Parathyroid adenoma (tissue), 2 donors: ENCODE measurements around the gene AUTS2.

Source experiments
- H2AFZ ChIP-seq: fragments of 300-600 bp; sonication (generic); one replicate; pipeline ENCODE4 v1.7.0; 2017; ENCODE audit warnings: antibody characterized with exemption, mild to moderate bottlenecking
- H3K27ac ChIP-seq: fragments of 300-600 bp; sonication (generic); one replicate; pipeline ENCODE4 v1.7.0; 2017
- H3K27me3 ChIP-seq: fragments of 300-600 bp; sonication (generic); one replicate; pipeline ENCODE4 v1.7.0; 2017; ENCODE audit warnings: low read length; ENCODE audit not compliant: control insufficient read depth, insufficient read depth
- H3K36me3 ChIP-seq: fragments of 300-600 bp; sonication (generic); one replicate; pipeline ENCODE4 v1.7.0; 2017; ENCODE audit warnings: low read length; ENCODE audit not compliant: control insufficient read depth, insufficient read depth
- H3K4me1 ChIP-seq: fragments of 300-600 bp; sonication (generic); one replicate; pipeline ENCODE4 v1.7.0; 2017; ENCODE audit warnings: control low read depth
- H3K4me2 ChIP-seq: fragments of 300-600 bp; sonication (generic); one replicate; pipeline ENCODE4 v1.7.0; 2017; ENCODE audit warnings: low read length
- H3K4me3 ChIP-seq: fragments of 300-600 bp; sonication (generic); one replicate; pipeline ENCODE4 v1.7.0; 2017; ENCODE audit warnings: low read depth, low read length
- H3K79me2 ChIP-seq: fragments of 300-600 bp; sonication (generic); one replicate; pipeline ENCODE4 v1.7.0; 2017; ENCODE audit warnings: control low read depth
- H3K9ac ChIP-seq: fragments of 300-600 bp; sonication (generic); one replicate; pipeline ENCODE4 v1.7.0; 2017; ENCODE audit warnings: mild to moderate bottlenecking
- H3K9me3 ChIP-seq: fragments of 300-600 bp; sonication (generic); one replicate; pipeline ENCODE4 v1.7.0; 2017; ENCODE audit warnings: low read length; ENCODE audit not compliant: control insufficient read depth
- TF ChIP-seq, protein P1 (sequence below): fragments of 300-600 bp; sonication (generic); IDR thresholded peaks from one replicate; pipeline ENCODE4 v1.7.0; 2017; ENCODE audit warnings: antibody characterized with exemption, mild to moderate bottlenecking
- donor health status: primary hyperparathyroidism.

Gene AUTS2

DNA sequence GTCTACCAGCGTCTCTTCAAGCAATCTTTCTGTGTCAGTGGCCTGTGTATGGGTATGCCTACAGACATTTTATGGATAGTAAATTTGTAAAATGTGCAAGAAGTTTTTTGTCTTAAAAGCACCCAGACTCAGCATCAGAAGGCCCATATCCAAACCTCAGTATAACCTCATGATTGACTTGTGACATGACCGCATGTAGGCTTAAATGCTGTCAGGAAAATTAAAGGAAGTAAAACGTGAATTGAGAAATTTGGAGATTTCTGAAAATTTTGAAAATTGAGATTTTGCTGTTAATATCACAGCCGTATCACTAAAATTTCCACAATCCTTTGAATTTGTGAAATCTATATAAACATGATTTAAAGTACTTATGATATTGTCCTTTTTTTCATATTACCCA is 410.2 kb downstream of the AUTS2 start:
- no peaks in the 10 kb centered on the region for H3K79me2 ChIP-seq

DNA sequence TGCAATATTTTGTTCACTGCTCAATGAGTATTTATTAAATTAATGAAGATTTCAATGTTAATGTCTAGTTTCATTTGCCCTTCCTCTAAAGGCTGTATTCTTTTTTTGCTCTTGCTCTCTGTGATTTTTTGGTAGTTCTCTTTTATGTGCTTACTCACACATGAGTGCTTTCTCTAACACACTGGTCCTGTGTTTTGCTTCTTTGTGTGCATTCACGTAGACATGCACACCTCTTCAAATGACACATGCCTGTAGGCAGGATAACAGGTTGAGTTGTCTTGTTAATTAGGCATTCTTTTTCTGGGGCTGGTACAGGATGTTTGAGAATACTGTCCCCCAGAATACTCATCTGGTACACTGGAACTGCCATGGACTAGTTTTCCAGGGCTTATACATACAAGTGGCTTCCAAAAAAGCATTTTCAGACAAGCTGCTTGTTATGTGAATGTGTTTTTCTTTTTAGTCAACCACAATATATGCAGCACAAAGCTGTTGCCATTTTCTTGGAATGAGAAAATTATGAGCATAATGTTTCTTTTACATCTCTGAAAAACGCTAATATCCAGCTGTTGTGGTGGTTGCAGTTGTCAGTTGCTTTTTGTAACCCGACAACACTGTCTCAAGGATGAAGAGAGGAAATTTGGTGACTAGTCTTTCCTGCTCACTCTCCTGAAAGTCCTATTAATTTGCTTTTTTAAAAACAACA is 416.4 kb downstream of the AUTS2 start:
- H3K79me2 ChIP-seq: no peaks in the 10 kb centered on the region

More for the DNA sequence above, 410.2 kb downstream of the AUTS2 start:
- Histone ChIP-seq H3K4me1 (no peaks in the 10 kb centered on the region), H2AFZ (no peak overlapping the region), H3K4me2 (no peak overlapping the region), H3K4me3 (no peak overlapping the region), H3K9me3 (no peaks in the 10 kb centered on the region), H3K9ac (no peak overlapping the region), H3K27me3 (no peaks in the 10 kb centered on the region), H3K36me3 (no peaks in the 10 kb centered on the region), H3K27ac (no peak overlapping the region)
- TF ChIP-seq, protein P1, sequence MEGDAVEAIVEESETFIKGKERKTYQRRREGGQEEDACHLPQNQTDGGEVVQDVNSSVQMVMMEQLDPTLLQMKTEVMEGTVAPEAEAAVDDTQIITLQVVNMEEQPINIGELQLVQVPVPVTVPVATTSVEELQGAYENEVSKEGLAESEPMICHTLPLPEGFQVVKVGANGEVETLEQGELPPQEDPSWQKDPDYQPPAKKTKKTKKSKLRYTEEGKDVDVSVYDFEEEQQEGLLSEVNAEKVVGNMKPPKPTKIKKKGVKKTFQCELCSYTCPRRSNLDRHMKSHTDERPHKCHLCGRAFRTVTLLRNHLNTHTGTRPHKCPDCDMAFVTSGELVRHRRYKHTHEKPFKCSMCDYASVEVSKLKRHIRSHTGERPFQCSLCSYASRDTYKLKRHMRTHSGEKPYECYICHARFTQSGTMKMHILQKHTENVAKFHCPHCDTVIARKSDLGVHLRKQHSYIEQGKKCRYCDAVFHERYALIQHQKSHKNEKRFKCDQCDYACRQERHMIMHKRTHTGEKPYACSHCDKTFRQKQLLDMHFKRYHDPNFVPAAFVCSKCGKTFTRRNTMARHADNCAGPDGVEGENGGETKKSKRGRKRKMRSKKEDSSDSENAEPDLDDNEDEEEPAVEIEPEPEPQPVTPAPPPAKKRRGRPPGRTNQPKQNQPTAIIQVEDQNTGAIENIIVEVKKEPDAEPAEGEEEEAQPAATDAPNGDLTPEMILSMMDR: no peak

DNA sequence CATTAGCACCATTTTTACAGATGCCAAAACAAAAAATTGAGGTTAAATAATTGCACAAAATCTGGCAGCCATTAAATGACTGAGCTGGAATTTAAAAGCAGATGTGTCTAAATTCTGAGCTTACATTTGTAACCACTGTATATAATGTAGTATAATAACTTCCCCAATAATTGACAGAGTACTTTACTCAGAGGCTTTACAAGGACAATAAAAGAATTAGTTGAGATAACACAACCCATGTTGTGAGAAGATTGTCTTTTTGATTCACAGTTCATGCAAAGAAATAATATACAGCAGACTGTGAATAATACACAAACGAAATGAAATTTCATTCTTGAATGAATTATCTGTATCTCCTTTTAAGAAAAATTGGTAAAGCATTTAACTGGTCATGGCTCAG is 417.1 kb downstream of the AUTS2 start:
- H3K79me2 ChIP-seq: no peaks in the 10 kb centered on the region
- TF ChIP-seq, protein P1: no peak
- H3K27me3 ChIP-seq: no peaks in the 10 kb centered on the region
- H3K9ac ChIP-seq: no peak overlapping the region
- no peaks in the 10 kb centered on the region for H3K4me1 ChIP-seq
- H3K4me2 ChIP-seq: no peak overlapping the region
- no peaks in the 10 kb centered on the region for H3K36me3 ChIP-seq
- no peak overlapping the region for H3K27ac ChIP-seq
- no peaks in the 10 kb centered on the region for H3K9me3 ChIP-seq
- no peak overlapping the region for H3K4me3 ChIP-seq
- no peak overlapping the region for H2AFZ ChIP-seq

More for the DNA sequence above, 416.4 kb downstream of the AUTS2 start:
- Histone ChIP-seq H3K9me3 (no peaks in the 10 kb centered on the region), H3K27me3 (no peaks in the 10 kb centered on the region), H3K4me2 (no peak overlapping the region), H3K4me1 (no peaks in the 10 kb centered on the region), H3K36me3 (no peaks in the 10 kb centered on the region), H3K4me3 (no peak overlapping the region), H3K9ac (no peak overlapping the region), H2AFZ (no peak overlapping the region), H3K27ac (no peak overlapping the region)
- TF ChIP-seq, protein P1: no peak

DNA sequence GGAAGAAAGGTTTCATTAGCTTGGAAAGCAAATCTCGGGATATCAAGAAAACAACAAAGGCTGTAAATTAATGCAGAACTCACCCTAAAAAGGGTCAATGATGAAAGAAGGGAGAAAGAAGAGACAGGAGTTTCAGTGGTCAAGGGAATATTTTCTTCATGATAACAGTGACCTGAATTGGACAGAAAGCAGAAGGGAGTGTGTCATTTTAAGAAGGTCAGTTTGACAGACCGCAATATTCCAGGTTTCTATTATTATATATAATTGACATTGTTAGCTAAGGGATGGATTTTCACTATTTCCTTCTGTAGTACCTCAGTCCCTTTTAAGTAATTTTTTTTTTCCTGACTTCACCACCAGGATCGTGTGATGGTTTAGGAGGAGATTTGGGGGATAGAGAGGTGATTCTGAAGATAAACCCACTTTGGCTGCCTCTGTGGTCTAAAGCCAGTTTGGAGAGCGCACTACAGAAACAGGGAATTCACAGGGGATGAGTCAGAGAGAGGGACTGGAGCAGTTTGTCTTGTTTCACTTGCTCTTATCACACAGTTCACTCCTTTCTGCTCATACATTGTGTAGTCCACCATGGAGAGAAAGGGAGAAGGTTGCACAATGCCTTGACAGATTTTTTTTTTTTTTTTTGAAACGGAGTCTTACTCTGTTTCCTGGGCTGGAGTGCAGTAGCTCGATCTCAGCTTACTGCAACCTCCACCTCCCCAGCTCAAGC is 417.9 kb downstream of the AUTS2 start:
- Histone ChIP-seq H3K4me3 (no peak overlapping the region), H2AFZ (no peak overlapping the region), H3K4me2 (no peak overlapping the region), H3K9ac (no peak overlapping the region), H3K79me2 (no peaks in the 10 kb centered on the region), H3K36me3 (no peaks in the 10 kb centered on the region), H3K27me3 (no peaks in the 10 kb centered on the region), H3K9me3 (no peaks in the 10 kb centered on the region), H3K27ac (no peak overlapping the region), H3K4me1 (no peaks in the 10 kb centered on the region)
- TF ChIP-seq, protein P1: no peak
